Mammary epithelial cell (primary cell): Measurements from ENCODE around the gene KRTAP10-4.

Experiments used
- EZH2 ChIP-seq: IDR thresholded peaks from 2 replicates; pipeline ENCODE4 v1.6.1; 2012; ENCODE audit warnings: low read length, inconsistent platforms, borderline replicate concordance
- TF ChIP-seq, protein P1 (sequence below), 2 donors: IDR thresholded peaks in 1 of 2; conservative IDR thresholded peaks in 1 of 2; 2 replicates each; pipeline ENCODE4 v1.5.1; 2011 to 2012; ENCODE audit warnings: inconsistent platforms in 2 of 2, low read length in 2 of 2, mild to moderate bottlenecking in 2 of 2, control low read depth in 1 of 2, low read depth in 1 of 2; ENCODE audit not compliant: insufficient read depth in 1 of 2; ENCODE audit errors: extremely low read depth in 1 of 2

DNA sequence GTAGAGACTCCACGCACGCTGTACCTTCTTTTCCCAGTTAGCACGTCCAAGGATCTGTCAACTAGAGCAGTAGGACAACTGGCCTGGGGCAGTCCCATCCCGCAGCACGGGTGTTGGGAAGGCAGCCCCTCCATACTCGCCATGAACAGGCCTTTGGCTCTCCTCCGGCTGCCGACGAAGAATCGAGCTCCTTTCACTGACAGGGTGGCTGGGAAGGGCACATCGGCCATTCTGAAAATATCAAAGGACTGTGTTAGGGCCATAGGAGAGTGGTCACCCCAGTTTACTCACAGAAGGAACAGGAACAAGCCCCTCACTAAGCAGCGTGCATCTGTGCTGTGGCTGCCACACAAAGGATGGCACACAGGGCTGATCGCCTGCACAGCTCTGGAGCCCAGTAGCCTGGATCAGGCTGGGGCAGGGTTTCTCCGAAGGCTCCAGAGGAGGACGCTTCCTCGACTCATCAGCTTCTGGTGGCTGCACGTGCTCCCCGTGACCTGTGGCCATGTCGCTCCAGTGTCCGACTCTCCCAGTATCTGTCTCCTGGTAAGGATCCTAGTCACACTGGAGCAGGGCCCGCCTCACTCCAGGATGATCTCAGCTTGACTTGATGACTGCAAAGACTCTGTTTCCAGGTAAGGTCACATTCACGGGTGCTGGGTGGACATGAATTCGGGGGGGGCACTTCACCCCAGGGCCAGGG is 42.5 kb upstream of the KRTAP10-4 start:
- TF ChIP-seq, protein P1, sequence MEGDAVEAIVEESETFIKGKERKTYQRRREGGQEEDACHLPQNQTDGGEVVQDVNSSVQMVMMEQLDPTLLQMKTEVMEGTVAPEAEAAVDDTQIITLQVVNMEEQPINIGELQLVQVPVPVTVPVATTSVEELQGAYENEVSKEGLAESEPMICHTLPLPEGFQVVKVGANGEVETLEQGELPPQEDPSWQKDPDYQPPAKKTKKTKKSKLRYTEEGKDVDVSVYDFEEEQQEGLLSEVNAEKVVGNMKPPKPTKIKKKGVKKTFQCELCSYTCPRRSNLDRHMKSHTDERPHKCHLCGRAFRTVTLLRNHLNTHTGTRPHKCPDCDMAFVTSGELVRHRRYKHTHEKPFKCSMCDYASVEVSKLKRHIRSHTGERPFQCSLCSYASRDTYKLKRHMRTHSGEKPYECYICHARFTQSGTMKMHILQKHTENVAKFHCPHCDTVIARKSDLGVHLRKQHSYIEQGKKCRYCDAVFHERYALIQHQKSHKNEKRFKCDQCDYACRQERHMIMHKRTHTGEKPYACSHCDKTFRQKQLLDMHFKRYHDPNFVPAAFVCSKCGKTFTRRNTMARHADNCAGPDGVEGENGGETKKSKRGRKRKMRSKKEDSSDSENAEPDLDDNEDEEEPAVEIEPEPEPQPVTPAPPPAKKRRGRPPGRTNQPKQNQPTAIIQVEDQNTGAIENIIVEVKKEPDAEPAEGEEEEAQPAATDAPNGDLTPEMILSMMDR (conservative IDR thresholded peaks at IDR 0.05 in 1 of 2, IDR thresholded peaks at IDR 0.05 in 1 of 2; ENCODE audit: extremely low read depth in 1 of 2, insufficient read depth in 1 of 2, low read depth in 1 of 2, low read length in 2 of 2): no peak
- TF ChIP-seq EZH2: no peak
